GM04503 (cell line): Measurements from ENCODE around the gene CDK16.

Experiments used
- DNase-seq: peaks from one replicate; pipeline ENCODE4 v3.0.0-alpha.2; 2012; ENCODE audit warnings: low read depth

CDK16 gene

DNA sequence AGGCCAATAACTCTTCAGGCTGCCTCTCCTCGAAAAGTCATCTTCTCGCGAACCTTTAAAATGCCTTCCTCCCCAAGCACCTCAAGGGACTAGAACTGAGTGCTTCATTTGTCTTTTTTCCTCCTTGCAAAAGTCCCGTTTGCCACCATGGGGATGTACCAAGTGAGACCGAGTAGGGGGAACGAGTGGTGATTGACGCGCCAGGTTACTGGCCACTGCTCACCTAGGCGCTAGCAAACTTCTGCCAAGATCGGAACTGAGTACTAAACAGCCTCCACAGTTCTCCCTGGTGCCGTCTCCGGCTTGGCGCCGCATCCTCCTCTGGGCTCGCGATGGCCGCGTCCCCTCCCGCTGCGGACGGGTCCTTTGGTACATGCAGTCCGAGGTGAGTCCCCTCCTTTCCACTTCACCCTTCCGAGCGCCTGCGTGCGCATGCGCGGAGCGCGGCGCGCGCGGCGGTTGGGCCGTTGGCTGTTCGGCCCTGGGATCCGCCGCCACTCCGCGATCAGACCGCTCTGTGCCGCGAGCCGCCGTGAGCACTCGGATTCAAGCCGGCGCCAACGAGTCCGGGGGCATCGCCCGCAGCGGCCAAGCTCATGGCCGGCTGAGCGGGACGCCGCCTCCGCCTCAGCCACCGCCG is at the start of gene CDK16:
CDK16 (plus strand) TSS at position 402 of the 640 bp plus-strand sequence. CDS start 4,877 bp downstream, outside the sequence.
- no peak for DNase-seq

DNA sequence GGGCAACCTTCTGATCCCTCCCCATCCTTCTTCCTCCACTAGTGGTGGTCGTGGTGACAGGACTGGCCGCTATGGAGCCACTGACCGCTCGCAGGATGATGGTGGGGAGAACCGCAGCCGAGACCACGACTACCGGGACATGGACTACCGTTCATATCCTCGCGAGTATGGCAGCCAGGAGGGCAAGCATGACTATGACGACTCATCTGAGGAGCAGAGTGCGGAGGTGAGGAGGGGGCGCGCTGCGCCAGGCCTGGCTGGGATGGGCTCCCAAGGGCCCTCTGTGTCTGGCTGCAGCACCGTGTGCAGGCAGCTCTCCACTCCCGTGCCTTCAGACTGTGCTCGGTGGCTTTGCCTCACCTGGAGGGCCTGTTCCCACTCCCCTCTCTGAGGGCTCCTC is 49.2 kb upstream of the CDK16 start:
- DNase-seq, result no peak

DNA sequence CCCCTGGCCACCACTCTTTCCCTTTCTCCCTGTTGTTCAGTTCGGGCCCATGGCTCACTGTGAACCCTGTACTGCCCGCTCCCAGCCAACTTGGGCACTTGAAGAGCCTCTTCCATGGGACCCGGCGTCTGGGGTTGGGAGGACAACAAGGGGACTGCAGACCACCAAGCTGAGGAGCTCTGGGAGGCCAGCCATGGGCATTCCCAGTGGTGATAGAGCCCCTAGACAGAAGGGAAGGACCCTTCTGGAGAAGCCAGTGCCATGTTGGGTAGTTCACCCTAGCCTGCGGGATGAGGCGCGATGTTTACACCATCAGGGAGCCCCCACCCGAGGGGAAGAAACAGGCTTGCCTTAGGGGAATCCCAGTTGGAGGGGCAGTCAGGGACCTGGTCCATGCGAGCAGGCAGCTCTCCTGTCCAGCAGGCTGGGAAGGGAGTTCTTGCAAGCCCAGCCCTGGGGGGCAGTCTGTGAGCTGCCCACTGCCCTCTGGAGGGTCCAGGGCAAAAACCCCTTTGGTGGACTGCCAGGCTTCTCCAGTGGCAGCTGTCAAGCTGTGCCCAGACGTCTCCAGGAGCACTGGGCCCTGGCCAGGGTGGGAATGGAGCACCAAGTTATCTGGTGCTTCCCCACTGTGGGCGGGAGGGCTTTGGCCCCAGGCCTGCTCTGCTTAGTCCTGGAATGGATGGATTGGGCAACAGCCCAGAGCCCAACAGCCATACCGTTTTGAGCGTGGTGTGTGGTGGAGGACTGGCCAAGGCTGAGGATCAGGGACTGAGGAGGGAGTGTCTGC is 48.6 kb upstream of the CDK16 start:
- DNase-seq, result no peak

DNA sequence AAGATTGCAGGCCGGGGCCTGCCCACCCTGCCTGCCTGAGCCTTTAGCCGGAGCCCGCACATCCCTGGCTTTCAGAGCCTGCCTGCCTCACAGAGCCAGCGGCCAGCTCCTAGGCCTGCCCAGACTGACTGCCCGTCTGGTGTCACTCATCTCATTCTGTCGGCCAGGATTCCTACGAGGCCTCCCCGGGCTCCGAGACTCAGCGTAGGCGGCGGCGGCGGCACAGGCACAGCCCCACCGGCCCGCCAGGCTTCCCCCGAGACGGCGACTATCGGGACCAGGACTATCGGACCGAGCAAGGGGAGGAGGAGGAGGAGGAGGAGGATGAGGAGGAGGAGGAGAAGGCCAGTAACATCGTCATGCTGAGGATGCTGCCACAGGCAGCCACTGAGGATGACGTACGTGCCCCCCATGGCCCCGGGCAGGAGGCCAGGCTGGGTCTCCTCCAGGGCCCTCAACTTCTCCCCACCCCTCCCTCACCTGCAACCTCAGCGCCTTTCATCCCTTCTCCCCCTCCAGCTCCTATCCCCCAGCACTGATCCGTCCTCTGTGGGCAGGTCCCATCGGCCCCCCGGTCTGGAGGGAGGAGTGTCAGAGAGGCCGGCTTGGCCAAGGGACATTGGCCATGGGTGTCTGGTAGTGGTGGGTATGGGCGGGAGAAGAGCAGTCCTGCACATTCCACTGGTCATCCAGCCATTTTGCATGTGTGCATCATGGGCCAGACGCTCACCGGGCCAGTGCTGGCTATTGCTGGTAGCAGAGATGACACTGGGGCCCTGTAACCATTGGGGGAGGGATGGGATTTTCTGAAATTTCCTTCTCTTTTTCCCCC is 47.4 kb upstream of the CDK16 start:
- no peak for DNase-seq

DNA sequence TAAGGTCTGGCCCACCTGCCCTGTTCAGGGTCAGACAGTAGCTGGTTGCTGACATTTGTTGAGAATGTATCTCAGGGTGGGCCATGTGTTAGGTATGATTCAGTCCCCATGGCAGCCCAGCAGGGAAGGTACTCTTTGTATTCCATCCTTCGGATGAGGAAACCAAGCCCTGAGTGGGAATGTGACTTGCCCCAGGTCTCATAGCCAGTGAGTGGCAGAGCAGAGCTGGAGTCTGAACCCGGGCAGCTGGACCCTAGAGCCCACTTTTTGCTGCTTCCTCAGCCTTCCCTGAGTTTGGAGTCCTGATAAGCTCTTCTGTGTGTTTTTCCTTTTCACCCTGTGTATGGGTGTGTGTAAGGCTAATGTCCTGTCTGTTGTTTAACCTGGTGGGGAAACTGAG is 46.5 kb upstream of the CDK16 start:
- DNase-seq, result no peak

DNA sequence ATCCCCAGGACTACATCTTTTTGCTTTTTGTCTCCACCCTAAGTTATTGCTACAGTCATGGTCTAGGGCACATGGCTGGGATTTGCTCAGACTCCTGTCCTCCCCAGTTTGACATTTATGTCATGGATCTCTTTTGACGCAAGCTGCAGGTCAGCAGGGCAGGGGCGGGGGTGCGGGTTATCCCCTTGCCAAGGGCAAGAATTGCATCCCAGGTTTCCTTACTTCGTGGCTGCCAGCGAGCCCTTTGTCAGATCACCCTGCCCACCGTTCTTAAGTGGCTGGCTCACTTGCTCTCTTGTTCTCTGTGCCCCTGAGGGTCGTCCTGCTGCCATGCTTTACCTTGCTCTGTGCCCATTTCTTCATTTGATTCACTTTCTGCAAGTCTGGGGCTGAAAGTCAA is 45.9 kb upstream of the CDK16 start:
- DNase-seq, result no peak

DNA sequence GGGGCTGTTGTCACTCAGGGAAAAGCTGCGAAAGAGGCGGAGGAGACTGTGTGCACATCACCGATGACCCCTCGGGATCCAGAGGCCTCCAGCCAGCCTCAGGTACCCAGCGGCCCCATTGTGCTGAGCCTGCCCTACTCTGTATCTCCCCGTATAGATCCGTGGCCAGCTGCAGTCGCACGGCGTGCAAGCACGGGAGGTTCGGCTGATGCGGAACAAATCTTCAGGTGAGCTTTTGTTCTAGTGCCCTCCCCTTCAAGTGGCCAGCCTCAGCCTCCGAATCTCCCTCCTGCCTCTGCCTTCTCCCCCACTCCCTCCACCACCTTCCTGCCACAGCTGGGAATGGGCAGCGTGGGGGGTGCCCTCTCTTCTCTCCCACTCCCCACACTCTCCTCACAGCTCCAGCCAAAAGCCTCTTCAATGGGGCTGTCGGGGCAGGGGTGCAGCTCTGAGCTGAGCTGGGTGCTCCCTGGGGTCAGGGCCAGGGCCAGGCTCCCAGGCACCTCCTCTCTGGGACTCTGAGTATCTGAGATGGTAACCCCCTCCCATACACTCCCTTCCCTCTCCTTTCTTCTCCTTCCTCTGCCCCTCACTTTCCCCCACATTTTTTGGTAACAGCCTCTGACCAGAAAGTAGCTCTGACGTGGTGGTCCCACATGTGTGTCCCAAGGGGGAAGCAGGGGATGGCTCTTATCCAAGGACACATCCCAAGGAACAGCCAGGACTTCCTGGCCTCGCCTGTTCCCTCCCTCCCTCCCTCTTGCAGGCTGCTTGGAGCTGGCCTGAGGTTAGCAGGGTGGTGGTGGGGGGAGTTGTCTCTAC is 45.3 kb upstream of the CDK16 start:
- no peak for DNase-seq

DNA sequence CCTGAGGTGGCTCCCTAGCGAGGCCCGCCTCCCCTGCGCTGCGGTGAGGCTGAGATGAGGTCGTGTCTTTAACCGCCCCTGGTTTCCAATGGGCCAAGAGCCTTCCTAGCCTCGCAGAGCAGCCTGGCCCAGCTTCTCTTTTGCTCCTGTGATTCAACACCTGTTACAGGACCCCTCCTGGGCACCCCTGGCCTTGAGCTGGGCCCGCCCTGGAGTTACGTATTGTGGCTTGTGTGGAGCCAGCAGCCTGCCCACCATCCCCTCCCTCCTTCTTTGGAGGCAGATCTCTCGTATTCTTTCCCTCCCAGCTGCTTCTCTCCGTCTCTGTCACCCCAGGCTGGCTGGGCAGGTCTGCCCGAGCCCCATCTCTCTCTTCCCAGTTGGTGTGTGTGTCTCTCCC is 44.1 kb upstream of the CDK16 start:
- no peak for DNase-seq

DNA sequence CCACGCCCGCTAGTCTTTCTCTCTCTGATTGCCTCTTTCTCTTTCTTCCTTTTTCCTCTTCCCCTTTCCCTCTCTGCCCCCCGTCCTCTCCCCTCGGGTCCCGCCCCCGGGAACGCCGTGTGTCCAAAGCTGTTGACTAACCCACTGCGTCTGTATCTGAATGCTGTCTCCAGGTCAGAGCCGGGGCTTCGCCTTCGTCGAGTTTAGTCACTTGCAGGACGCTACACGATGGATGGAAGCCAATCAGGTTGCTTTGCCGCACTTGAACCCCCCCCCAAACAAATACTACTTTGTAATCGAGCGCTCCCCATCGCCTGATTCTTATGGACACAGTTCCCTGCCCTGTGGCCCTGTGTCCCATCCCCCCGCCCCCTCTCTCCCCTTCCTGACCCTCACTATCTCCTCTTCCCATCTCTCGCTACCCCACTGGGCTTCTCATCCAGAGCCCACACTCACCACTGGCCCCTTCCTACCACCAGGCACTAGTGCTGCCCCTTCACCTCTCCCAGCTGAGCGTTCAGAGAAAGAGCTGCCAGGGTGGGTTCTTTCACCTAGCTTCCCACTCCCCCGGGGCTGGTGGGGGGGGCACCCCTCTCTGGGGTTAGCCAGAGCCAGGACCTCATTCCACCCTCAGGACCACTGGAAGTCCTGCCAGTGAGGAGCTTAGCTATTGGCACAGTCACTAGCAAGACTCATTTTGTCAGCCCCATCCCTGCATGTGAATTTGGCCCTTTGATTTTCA is 43.5 kb upstream of the CDK16 start:
- no peak for DNase-seq

DNA sequence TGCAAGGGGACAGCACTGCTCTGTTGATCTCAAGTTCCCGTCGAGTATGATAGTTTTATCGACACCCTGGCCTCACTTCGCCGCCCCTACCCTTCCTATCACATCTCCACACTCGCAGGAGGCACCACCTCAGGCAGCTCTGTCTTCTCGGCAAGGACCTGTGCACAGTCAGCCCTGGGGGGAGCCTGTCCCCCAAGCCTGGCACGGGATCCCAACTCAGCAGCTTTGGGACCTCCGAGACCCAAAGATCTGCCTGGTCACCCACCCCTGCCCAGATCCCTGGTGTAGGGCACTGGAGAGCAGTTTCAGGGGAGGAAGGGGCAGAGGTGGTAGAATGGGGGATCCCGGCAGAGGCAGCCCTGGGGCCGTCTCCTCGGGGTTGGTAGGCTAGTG is 42.9 kb upstream of the CDK16 start:
- no peak for DNase-seq

DNA sequence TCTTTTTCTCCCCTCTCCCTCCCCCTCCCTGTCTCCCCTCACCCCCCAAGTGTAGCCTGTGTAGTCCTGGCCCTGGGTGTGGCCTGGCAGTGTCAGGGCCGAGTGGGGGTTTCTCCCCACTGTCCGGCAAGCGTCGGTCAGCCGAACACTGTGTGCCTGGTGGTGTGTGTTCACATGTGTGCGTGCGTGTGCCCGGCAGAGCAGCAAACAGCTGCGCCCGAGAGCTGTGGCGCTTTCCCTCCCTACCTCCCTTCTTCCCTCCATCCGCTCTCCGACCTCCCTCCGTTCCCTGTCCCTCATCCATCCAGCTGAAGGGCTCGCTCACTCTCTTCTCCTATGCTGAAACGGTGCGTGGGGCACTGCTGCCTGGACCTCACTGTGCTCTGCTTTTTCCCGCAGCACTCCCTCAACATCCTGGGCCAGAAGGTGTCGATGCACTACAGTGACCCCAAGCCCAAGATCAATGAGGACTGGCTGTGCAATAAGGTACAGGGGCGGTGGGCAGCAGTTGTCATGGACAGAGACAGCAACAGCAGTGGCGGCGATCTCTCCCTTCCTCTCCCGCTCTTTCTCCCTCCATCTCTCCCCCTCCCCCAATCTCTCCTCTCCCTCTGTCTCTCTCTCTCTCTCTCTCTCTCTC is 42.3 kb upstream of the CDK16 start:
- DNase-seq, result no peak

DNA sequence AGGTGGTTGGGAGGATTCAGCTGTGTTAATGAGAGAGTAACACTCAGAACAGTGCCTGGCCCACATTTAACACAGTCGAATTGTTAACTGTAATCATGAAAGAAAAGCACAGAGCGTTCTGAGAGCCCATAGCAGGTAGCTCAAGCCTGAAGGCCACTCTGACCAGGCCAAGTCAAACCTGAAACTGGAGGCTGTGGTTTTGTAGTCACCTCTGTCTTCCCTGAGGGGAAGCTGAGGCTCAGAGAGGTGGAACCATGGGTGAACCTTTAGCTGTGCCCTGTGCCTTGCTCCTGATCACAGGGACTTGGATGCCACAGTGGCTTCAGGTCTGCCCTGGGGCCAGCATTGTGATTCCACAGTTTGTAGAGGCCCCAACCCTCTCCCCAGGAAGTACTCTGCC is 41.4 kb upstream of the CDK16 start:
- no peak for DNase-seq

DNA sequence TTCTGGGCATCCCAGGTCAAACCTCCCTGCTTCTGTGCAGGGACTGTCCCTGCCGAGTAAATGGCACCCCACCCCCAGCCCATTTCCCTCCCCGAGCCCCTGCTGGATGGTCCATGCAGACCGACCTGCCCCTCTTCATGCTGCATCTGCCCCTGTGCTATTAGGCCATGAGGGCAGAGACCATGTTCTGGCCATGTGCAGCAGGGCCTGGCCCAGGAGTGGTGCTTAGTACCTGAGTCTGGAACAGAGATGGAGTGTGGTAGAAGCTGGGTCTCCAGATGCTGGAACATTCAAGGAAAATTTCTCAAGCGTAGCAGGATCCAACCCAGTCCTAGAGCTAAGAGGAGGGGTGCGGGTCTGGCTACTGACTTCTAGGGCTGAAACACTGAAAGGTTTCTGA is 40.1 kb upstream of the CDK16 start:
- no peak for DNase-seq

DNA sequence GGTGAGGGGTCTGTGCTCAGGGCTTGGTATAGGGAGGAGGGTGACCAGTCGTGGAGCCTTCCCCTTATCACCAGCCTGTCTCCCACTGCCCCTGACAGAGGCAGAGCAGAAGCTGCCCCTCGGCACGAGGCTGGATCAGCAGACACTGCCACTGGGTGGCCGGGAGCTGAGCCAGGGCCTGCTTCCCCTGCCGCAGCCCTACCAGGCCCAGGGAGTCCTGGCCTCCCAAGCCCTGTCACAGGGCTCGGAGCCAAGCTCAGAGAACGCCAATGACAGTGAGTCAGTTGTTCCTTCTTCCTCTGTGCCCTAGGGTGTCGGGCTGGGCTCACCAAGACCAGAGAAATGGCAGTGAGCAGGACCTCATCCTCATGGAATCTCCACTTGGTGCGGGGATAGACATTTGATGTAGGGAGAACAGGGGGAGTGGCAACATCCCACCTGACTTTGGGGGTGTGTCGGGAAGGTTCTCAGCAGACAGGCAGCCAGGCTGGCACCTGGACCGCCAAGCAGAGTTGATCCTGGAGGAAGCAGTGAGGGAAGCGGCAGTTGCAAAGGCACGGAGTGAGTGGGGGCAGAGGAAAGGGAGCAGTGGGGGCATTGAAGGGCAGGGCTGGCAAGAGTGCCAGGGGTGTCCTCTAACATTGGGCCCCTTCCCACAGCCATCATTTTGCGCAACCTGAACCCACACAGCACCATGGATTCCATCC is 39.1 kb upstream of the CDK16 start:
- DNase-seq, result peak; percentile 59

DNA sequence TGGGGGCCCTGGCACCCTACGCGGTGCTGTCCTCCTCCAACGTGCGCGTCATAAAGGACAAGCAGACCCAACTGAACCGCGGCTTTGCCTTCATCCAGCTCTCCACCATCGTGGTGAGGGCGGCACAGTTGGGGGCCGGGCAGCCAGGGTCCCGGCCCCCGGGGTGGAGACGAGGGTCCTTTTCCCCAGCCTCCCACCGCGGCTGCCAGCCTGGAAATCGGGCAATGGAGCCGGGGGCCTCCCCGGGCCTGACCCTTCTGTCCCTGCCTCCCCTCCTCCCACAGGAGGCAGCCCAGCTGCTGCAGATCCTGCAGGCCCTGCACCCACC is 38.6 kb upstream of the CDK16 start:
- no peak for DNase-seq

DNA sequence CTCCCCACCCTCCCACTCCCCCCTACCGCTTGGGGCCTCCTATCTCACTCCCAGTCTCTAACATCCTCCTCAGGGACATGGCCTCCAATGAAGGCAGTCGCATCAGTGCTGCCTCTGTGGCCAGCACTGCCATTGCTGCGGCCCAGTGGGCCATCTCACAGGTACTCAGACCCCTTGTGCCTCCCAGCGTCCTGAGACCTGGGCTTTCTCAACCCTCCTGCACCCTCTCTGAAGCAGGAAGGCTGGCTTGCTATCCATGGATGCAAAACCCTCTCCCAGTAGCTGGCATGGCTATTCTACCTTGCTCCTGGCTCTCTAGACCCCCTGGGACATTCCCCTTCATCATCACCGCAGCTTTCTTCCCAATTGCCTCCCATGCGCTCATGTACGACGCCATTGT is 38.1 kb upstream of the CDK16 start:
- DNase-seq, result no peak

DNA sequence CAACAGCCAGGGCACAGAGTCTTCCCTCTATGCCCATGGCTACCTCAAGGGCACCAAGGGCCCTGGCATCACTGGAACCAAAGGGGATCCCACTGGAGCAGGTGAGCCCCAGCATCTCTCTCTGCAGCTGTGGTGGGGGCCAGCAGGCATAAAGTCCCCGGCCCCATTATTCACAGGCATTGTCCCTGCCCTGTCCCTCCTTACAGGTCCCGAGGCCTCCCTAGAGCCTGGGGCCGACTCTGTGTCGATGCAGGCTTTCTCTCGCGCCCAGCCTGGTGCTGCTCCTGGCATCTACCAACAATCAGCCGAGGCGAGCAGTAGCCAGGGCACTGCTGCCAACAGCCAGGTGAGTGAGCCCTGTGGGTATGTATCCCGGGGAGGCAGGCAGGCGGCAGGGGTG is 37.2 kb upstream of the CDK16 start:
- no peak for DNase-seq

DNA sequence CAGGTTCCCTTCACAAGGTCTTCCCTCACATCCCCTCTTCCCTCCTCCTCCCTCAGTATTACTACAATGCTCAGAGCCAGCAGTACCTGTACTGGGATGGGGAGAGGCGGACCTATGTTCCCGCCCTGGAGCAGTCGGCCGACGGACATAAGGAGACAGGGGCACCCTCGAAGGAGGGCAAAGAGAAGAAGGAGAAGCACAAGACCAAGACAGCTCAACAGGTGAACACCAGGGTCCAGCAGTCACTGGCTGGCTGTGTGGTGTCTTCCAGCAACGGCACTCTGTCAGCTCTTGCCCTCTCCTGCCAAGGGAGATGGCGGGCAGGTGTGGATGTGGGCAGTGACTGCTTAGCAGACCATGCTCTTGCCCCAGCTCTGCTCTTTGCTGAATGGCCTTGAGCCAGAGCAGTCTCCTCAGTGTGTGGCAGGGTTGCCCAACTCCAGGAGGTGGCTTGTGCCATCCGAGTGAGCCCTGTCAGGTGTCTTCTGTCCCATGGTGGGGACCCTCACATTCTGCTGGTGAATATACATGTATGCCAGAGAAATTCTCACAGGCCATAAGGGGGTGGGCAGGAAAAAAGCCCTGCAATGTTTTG is 36.3 kb upstream of the CDK16 start:
- DNase-seq, result no peak

DNA sequence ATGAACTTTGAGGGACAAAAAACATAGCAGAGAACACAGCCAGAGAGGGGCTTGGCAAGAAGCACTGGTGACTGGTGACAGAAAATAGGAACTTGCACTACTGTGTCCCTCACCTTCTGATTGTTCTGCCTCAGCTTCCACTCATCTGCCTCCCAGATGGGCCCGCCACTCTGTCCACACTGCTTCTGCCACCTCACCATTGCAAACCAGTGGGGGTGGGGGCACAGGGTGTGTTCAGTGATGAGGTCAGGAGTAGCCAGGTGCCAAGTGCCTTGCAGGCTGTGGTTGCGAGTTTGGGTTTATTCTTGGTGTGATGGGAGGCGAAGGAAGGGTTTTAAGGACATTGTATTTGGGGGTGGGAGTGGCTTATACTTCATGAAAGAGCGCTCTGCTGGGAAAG is 34.0 kb upstream of the CDK16 start:
- no peak for DNase-seq

DNA sequence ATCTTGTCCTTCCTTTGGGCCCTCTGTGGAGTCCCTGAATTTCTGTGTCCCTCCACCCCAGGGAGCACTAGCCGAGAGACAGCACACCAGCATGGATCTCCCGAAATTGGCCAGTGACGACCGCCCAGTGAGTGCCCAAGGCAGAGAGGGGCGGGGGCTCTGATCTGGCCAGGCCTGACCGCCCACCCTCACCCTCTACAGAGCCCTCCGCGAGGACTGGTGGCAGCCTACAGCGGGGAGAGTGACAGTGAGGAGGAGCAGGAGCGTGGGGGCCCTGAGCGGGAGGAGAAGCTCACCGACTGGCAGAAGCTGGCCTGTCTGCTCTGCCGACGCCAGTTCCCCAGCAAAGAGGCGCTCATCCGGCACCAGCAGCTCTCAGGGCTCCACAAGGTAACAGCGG is 33.2 kb upstream of the CDK16 start:
- DNase-seq, result no peak
